Measurements from ENCODE around the gene EIF1. TPM values are rescaled to one million over a fixed set of nuclear protein-coding genes. Genes with fewer than 3 reads are reported as not detected.
"Not testable (repeated sequence)": the region's sequence is repeated elsewhere in the genome, so short reads cannot be mapped to it uniquely, and the experiment has no call there.

Gene EIF1
- polyA plus RNA-seq, 6 donors from 2014 or later: 1,122 to 1,685 (median 1,504) TPM

DNA sequence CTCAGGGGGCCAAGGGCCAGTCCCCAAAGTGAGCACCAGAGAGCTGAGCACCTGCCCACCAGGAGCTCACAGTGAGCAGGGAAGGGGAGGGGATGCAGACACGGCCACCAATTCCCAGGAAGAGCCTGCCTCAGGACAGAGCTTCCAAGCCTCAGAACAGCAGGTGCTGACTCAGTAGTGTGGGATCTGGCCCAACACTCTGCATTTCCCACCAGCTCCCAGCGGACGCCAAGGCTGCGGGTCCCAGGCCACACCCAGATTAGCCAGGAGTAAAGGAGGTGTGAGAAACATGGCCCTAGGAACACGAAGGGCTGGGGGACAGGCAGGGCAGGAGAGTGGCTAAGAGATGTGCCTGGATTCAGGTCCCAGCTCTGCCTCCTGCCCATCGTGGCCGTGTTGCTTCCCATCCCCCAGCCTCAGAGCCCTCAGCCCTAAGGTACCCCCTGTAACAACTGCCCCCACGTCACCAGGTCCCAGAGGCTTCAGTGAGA, 28.4 kb upstream of the EIF1 start:
- H3K27ac Mint-ChIP-seq: peak overlapping the region in 1 of 6 donors; percentile 69
- ATAC-seq (ENCODE audit: low read depth in 2 of 2) (no peak), DNase-seq (no peak)

DNA sequence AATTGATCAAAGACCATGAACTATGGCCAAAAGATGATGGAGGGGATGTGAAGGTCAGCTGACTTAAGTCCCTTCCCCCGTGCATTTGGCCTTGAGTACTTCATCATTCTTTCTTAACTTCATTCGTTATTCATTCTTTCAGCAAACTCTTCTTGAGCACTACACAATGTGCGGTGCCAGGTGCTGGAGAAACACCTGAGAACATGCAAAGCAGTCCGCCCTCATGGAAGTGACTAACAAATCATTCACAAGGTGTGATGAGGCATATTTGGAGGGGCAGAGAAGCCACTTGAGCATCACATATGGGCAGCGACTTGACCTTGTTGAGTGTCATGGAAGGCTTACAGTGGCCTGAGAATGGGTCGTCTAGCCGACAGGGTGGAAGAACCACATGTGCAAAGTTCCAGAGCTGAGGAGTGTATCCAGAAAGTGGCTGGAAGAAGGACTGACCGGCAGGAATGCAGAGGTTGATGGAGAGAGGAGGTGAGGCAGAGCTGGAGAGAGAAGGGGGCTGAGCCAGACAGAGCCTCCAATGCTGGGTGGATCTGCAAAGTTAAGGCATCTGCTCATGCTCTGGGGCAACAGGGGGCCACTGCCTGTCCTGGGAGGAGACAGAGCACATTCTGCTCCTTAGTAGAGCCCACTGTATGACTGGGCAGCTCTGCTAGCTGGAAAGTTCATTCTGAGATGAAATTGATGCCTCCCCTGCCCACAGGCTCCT, 25.1 kb upstream of the EIF1 start:
- Mint-ChIP-seq H3K36me3 (no peaks in the 10 kb centered on the region), H3K27ac (peak overlapping the region; percentile 22 to 98 (median 82)), H3K27me3 (peaks cover 0 to 11% (median 0%) of the 10 kb centered on the region in 3 donors), H3K4me3 (peak overlapping the region in 2 of 8 donors; percentile 4 to 70), H3K4me1 (peaks cover 23 to 41% (median 40%) of the 10 kb centered on the region in 3 donors), H3K9me3 (no peaks in the 10 kb centered on the region)
- DNase-seq (no peak), ATAC-seq (ENCODE audit: low read depth in 2 of 2) (no peak)

More for the DNA sequence above, 28.4 kb upstream of the EIF1 start:
- no peaks in the 10 kb centered on the region for H3K9me3 Mint-ChIP-seq
- H3K36me3 Mint-ChIP-seq: no peaks in the 10 kb centered on the region
- peaks cover 5 to 15% (median 14%) of the 10 kb centered on the region in 3 donors for H3K4me1 Mint-ChIP-seq
- peak overlapping the region in 1 of 8 donors; percentile 76 for H3K4me3 Mint-ChIP-seq
- peaks cover 0 to 29% (median 16%) of the 10 kb centered on the region in 3 donors for H3K27me3 Mint-ChIP-seq

DNA sequence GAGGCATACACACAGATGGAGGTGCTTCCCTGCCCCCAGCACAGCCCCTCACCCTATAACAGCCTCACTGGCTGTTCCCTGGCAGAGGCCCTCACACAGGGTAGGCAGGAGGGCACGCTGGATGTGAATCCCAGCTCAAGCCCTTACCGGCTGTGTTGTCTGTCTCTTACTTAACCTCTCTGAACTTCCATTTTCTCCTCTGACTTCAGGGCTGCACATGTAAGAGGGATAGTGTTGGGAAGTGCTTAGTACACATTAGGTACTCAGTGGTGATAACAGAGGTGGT, 24.6 kb upstream of the EIF1 start:
- Mint-ChIP-seq H3K4me3 (peak overlapping the region in 2 of 8 donors; percentile 70 to 83), H3K9me3 (no peaks in the 10 kb centered on the region), H3K27ac (peak overlapping the region in 3 of 6 donors; percentile 47 to 98 (median 82))

DNA sequence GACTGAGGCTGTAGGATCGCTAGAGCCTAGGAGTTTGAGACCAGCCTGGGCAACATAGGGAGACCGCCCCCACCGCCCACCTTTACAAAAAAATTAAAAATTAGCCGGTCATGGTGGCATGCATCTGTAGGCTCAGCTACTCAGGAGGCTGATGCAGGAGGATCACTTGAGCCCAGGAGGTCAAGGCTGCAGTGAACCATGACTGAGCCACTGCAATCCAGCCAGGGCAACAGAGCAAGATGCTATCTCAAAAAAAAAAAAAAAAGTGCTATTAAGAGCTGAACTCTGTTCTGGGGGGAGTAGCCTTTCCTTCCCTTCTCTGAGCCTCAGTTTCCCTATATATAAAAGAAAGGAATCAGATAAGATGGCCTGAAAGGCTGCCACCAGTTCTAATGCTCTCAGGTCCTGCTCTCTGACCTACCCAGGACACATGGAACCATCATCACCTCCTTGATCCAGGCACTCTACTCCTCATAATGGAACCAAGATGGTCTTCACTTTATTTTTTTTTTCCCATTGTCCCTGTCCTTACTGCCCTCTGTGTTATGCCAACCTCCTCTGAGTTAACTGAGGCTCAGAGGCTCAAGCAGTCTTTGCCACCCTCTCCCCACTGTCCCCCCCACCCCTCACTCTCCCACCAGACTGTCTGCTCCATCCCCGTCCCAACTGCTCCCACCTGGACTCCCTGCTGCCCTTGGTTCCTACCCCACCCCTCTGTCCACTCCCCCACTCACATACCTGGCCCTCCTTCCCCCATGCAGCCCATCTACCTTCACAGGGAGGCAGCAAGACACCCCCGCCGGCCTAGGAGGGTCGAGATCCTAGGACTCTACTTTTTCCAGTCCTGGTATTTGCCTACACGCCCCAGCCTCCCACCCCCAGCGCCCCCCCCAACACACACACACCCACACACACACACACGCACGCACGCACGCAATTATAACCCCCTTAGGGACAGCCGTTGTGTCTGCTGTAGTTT, 23.8 kb upstream of the EIF1 start:
- Mint-ChIP-seq H3K4me3 (peak overlapping the region; percentile 77 to 100 (median 95)), H3K27ac (peak overlapping the region in 5 of 6 donors; percentile 26 to 100 (median 99)), H3K27me3 (peaks cover 0 to 9% (median 0%) of the 10 kb centered on the region in 3 donors), H3K4me1 (peaks cover 30 to 48% (median 44%) of the 10 kb centered on the region in 3 donors), H3K9me3 (no peaks in the 10 kb centered on the region), H3K36me3 (no peaks in the 10 kb centered on the region)
- ATAC-seq (ENCODE audit: low read depth in 2 of 2) (no peak), DNase-seq (no peak)

More for the DNA sequence above, 24.6 kb upstream of the EIF1 start:
- Mint-ChIP-seq H3K27me3 (peaks cover 0 to 11% (median 0%) of the 10 kb centered on the region in 3 donors), H3K36me3 (no peaks in the 10 kb centered on the region), H3K4me1 (peaks cover 23 to 43% (median 41%) of the 10 kb centered on the region in 3 donors)
- DNase-seq: no peak
- no peak for ATAC-seq (ENCODE audit: low read depth in 2 of 2)

DNA sequence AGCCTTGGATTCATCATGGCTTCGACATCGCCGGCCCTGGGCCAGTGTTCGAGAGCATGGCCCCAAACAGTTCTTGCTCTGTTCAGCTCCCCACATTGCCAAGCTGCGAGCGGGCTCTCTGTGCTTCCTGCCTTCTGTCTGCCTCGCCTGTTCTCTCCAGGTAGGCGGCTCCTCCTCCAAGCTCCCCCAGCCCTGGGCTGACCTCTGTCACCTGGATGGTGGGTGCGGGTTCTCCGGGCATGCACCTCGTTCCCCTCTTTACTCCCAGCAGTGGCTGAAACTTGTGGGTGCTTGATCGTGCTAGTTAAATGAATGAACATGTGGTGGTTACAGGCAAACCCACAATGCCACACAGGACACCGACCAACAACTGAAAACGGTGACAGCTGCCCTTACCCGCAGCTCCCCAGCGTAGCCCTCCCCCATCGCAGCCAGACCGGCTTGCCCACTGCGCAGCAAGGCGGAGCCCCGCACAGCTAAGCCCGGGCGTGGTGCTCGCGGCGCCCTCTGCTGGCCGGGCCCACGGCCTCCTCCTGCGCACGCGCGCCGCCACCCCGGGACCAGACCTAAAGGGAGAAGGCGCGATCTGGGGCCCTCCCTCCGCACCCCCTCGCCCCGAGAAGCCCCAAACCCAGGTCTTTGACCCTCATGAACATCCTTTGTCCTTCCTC, 23.0 kb upstream of the EIF1 start:
- Mint-ChIP-seq H3K36me3 (no peaks in the 10 kb centered on the region), H3K9me3 (no peaks in the 10 kb centered on the region), H3K27ac (peak overlapping the region; percentile 98 to 100 (median 100)), H3K4me3 (peak overlapping the region; percentile 77 to 100 (median 95)), H3K4me1 (peaks cover 30 to 48% (median 47%) of the 10 kb centered on the region in 3 donors), H3K27me3 (peaks cover 0 to under 1% (median 0%) of the 10 kb centered on the region in 3 donors)
- ATAC-seq (ENCODE audit: low read depth in 2 of 2) (peak; percentile 71 to 72), DNase-seq (peak; percentile 94)

DNA sequence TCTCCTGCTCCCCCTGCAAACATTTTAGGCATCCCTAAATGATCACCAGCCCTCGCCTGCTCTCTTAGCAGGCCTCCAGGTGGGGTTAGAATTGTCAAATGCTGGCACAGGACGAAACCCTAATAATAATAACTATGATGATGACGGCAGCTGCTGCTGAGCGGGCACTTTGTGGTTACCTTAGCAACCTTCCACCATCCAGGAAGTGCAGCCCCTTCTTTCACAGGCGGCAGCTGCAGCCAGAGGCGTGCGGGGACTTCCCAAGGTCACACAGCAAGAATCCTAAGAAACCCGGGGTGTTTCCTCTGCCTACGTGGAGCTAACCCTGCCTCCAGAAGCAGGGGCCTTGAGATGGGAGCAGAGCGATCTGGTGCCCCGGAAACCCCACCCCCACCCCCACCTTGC, 22.4 kb upstream of the EIF1 start:
- H3K9me3 Mint-ChIP-seq: no peaks in the 10 kb centered on the region
- DNase-seq (peak; percentile 88), ATAC-seq (ENCODE audit: low read depth in 2 of 2) (peak; percentile 74 to 75)
- H3K27ac Mint-ChIP-seq: peak overlapping the region; percentile 98 to 100 (median 100)
- H3K4me3 Mint-ChIP-seq: peak overlapping the region; percentile 77 to 100 (median 95)
- H3K36me3 Mint-ChIP-seq: no peaks in the 10 kb centered on the region
- H3K4me1 Mint-ChIP-seq: peaks cover 30 to 48% (median 47%) of the 10 kb centered on the region in 3 donors
- no peaks in the 10 kb centered on the region for H3K27me3 Mint-ChIP-seq

DNA sequence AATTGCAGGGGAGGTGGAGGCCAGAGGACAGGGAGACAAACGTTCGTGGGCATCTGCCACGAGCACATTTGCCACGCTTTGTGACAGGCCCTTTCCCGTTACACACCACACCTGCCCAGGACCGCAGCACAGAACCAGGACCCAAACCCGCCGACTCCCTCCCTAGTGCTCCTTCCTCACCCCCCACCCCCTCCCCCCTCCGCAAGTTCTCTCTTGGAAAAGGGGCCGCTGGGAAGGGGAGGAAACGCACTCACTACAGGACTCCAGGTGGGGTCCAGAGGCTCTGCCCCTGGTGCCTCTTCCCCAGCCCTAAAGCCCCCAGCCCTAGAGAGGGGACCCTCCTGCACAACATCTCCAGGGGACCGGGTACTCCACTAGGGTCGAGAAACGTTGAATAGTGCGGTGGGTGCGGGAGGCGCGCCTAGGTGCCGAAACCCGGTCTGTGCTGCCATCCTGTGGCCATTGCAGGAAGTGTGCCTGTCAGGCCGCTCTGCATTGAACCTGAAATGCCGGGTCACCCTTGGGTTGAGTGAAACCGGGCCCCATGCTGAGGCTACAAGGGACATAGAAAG, 21.9 kb upstream of the EIF1 start:
- peak; percentile 83 for DNase-seq
- H3K4me3 Mint-ChIP-seq: peak overlapping the region; percentile 77 to 100 (median 95)
- H3K27me3 Mint-ChIP-seq: no peaks in the 10 kb centered on the region
- ATAC-seq (ENCODE audit: low read depth in 2 of 2): peak; percentile 45 to 49
- H3K27ac Mint-ChIP-seq: peak overlapping the region; percentile 98 to 100 (median 100)
- H3K36me3 Mint-ChIP-seq: no peaks in the 10 kb centered on the region
- peaks cover 30 to 48% (median 47%) of the 10 kb centered on the region in 3 donors for H3K4me1 Mint-ChIP-seq
- no peaks in the 10 kb centered on the region for H3K9me3 Mint-ChIP-seq

DNA sequence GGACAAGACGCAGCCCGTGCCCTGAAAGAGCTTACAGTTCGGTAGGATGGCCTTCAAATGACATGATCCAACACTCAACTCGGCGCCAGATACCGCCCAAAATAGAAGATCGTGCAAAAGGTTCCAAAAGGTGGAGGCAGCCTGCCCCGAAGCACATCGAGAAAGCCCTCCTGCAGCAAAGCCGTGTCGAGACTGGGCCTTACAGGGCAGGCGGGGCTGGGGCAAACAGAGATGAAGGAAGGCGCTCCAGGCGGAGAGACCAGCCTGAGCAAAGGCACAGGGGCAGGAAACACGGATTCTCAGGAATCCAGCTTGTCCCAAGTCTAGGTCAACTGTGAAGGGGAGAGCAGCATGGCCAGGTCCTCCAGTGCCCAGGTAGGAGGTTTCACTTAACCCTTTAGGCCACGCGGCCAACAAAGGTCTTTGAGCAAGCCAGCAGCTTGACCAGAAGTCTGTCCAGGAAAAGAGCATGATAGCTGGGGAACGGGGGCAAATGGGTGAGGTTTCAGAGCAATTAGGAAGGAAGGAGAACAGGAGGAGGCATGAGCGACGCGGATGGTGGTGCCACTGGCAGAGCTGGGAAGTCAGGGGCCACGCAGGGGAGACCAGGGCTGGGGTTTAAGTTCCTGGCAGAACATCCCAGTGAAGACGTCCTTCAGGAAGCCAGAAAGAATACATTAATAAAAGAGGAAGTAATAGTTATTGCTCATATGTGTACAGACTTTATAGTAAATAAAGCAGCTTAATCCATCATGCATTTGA, 21.2 kb upstream of the EIF1 start:
- Mint-ChIP-seq H3K27ac (peak overlapping the region; percentile 98 to 100 (median 100)), H3K36me3 (no peaks in the 10 kb centered on the region), H3K27me3 (no peaks in the 10 kb centered on the region), H3K9me3 (no peaks in the 10 kb centered on the region), H3K4me3 (peak overlapping the region; percentile 71 to 100 (median 94)), H3K4me1 (peaks cover 30 to 47% (median 46%) of the 10 kb centered on the region in 3 donors)
- DNase-seq (no peak), ATAC-seq (ENCODE audit: low read depth in 2 of 2) (no peak)

DNA sequence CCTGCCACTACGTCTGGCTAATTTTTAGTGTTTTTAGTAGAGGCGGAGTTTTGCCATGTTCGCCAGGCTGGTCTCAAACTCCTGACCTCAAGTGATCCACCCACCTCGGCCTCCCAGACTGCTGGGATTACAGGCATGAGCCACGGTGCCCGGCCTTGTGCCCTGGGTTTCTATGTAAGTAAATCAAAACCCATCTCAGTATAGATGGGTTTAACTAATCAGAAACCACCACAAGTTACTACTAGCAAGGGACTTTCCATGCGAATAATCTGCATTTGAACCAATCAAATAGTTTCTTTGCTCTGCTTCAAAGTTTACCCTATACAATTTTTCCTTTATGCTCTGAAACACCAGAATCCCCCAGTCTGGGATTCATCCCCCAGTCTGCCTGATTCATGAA, 16.5 kb upstream of the EIF1 start:
- ATAC-seq (ENCODE audit: low read depth in 2 of 2): no peak
- H3K36me3 Mint-ChIP-seq: peaks cover 0 to 4% of the 10 kb centered on the region in 2 donors
- peak overlapping the region in 1 of 6 donors; percentile 82 for H3K27ac Mint-ChIP-seq
- no peak overlapping the region for H3K4me3 Mint-ChIP-seq
- H3K9me3 Mint-ChIP-seq: peaks cover 0 to 3% (median 0%) of the 10 kb centered on the region in 7 donors
- DNase-seq: no peak
- H3K4me1 Mint-ChIP-seq: peaks cover 27 to 40% (median 36%) of the 10 kb centered on the region in 3 donors
- no peaks in the 10 kb centered on the region for H3K27me3 Mint-ChIP-seq

DNA sequence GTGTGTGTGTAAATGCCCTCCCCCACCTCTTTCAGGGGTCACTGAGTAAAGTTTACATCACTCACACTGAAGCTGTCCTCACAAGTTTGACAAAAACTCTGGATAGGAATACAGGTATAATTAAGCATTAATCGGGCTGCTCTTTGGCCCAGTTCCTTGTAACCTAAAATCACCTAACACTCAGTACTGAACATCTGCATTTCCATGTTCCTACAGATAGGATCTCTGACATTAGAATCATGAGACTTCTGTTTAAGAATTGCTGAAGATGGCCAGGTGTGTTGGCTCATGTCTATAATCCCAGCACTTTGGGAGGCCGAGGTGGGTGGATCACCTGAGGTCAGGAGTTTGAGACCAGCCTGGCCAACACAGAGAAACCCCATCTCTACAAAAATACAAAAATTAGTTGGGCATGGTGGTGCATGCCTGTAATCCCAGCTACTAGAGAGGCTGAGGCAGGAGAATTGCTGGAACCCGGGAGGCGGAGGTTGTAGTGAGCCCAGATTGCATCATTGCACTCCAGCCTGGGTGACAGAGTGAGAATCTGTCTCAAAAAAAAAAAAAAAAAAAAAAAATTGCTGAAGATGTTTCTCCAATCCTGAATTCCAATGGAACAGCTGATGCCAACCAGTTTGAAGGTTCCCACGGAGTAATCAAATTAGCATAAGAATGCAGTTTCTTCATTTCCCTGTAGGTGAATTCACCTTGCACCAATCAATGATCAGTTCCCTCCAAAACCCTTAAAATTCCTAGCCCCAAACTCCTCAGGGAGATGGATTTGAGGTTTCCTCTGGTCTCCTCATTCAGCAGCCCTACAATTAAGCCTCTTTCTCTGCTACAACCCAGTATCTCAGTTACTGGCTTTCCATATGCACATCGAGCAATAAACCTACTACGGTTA, 13.3 kb upstream of the EIF1 start:
- not testable (repeated sequence) for H3K36me3 Mint-ChIP-seq; H3K9me3 Mint-ChIP-seq; ATAC-seq (ENCODE audit: low read depth in 2 of 2); H3K27me3 Mint-ChIP-seq; DNase-seq
- peak overlapping the region; percentile 84 to 99 (median 98) for H3K27ac Mint-ChIP-seq
- peak overlapping the region in 6 of 8 donors; percentile 57 to 93 (median 79) for H3K4me3 Mint-ChIP-seq
- H3K4me1 Mint-ChIP-seq: peaks cover 36 to 50% (median 41%) of the 10 kb centered on the region in 3 donors

DNA sequence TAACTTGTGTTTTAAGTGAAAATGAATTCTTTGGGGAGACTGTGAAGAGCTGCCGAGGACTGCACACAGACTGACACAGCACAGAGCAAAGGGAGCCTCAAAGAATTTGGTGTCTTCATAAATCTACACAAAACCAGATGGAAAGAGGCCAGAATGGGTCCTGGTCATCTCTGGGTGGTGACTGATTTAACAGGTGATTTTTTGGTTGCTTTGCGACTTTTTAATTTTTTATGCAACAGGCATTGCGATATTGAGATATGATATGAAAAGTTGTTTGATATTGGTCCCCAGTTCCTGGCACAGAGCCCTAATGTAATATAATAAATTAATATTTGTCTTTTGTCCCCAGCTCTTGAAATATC, 12.6 kb upstream of the EIF1 start:
- no peak for ATAC-seq (ENCODE audit: low read depth in 2 of 2)

More for the DNA sequence above, 12.6 kb upstream of the EIF1 start:
- no peak for DNase-seq
- Mint-ChIP-seq H3K27me3 (no peaks in the 10 kb centered on the region), H3K27ac (peak overlapping the region; percentile 88 to 99 (median 99)), H3K9me3 (peaks cover 0 to 5% (median 3%) of the 10 kb centered on the region in 7 donors), H3K36me3 (peaks cover 0 to 4% of the 10 kb centered on the region in 2 donors), H3K4me1 (peaks cover 36 to 49% (median 41%) of the 10 kb centered on the region in 3 donors), H3K4me3 (peak overlapping the region in 7 of 8 donors; percentile 71 to 93 (median 87))

Measured in naive B cell (primary cell).